HFF-Myc (cell line): Measurements from ENCODE around the gene ZNF616.
A peak's percentile ranks its signal among the peaks of the same experiment; 100 is the strongest.

Experiments
- DNase-seq: peaks from one replicate; pipeline ENCODE4 v3.0.0-alpha.2; 2011; ENCODE audit warnings: low read depth; ENCODE audit errors: extremely low read depth
- H3K4me3 ChIP-seq: replicated peaks from 2 replicates; pipeline ENCODE4 v1.5.1; 2011; ENCODE audit warnings: low read depth, mild to moderate bottlenecking, control low read depth, low read length
- CTCF ChIP-seq: IDR thresholded peaks from 2 replicates; pipeline ENCODE4 v1.5.1; 2012; ENCODE audit warnings: mild to moderate bottlenecking, low read depth, low read length, control low read depth; ENCODE audit errors: missing control alignments

The ZNF616 gene

GRCh38 chr19:52140032-52140710 lies 433 bp upstream of the ZNF616 start:
- H3K4me3 ChIP-seq, result peak overlapping the region; percentile 95
- no peak for TF ChIP-seq CTCF
- no peak for DNase-seq

GRCh38 chr19:52138983-52139251 lies 821 bp downstream of the ZNF616 start:
- DNase-seq, result no peak
- H3K4me3 ChIP-seq, result peak overlapping the region; percentile 95
- TF ChIP-seq CTCF, result no peak

- TF ChIP-seq CTCF, result no peak
- DNase-seq, result no peak
- peak overlapping the region; percentile 95 for H3K4me3 ChIP-seq
Measured at GRCh38 chr19:52138278-52138982, 1.3 kb downstream of the ZNF616 start.

GRCh38 chr19:52120286-52120685 lies 19.5 kb downstream of the ZNF616 start:
- DNase-seq, result no peak
- H3K4me3 ChIP-seq, result no peak overlapping the region
- TF ChIP-seq CTCF, result no peak

GRCh38 chr19:52115526-52116053 lies 24.1 kb downstream of the ZNF616 start:
- no peak overlapping the region for H3K4me3 ChIP-seq
- no peak for TF ChIP-seq CTCF

GRCh38 chr19:52114691-52115090 lies 25.0 kb downstream of the ZNF616 start:
- DNase-seq, result no peak
- H3K4me3 ChIP-seq, result no peak overlapping the region
- no peak for TF ChIP-seq CTCF

More at GRCh38 chr19:52115526-52116053, 24.1 kb downstream of the ZNF616 start:
- no peak for DNase-seq

- no peak for TF ChIP-seq CTCF
- DNase-seq, result no peak
Measured at GRCh38 chr19:52112624-52113023, 27.1 kb downstream of the ZNF616 start.

More at GRCh38 chr19:52112624-52113023, 27.1 kb downstream of the ZNF616 start:
- H3K4me3 ChIP-seq, result no peak overlapping the region
